Activated B cell treated with CpG ODN at 0.5 μM for 24 hours (primary cell): ENCODE results near the gene PMEPA1. TPM values are rescaled to one million over a fixed set of nuclear protein-coding genes. Genes with fewer than 3 reads are reported as not detected.

Experiments
- ATAC-seq: fragments of 200-7000 bp; cut with Tn5 transposase; one replicate; pipeline ENCODE4 v1.10.0; 2021; ENCODE audit warnings: low read depth, mild to moderate bottlenecking, moderate library complexity
- CTCF ChIA-PET: fragments of 350-600 bp; sonication (Branson Sonifier 250); formaldehyde crosslinking; loops from one replicate; lab custom pipeline; 2021; ENCODE audit warnings: antibody characterized with exemption; lab: Charles Lee
- POLR2A ChIA-PET: fragments of 350-600 bp; sonication (Branson Sonifier 250); formaldehyde crosslinking; loops from one replicate; lab custom pipeline; 2021; ENCODE audit warnings: antibody characterized with exemption; lab: Charles Lee
- DNase-seq: peaks from one replicate; pipeline ENCODE4 v3.0.0; 2022
- H3K27ac Mint-ChIP-seq: one replicate; pipeline ENCODE4 v1.8.0; 2020; ENCODE audit warnings: mixed read lengths
- H3K27me3 Mint-ChIP-seq: one replicate; pipeline ENCODE4 v1.8.0; 2021; ENCODE audit warnings: mixed read lengths
- H3K36me3 Mint-ChIP-seq: one replicate; pipeline ENCODE4 v1.8.0; 2021; ENCODE audit warnings: low read depth, mixed read lengths
- H3K4me1 Mint-ChIP-seq: one replicate; pipeline ENCODE4 v1.8.0; 2021; ENCODE audit warnings: mixed read lengths
- H3K4me3 Mint-ChIP-seq: one replicate; pipeline ENCODE4 v1.8.0; 2020; ENCODE audit warnings: mild to moderate bottlenecking, mixed read lengths
- H3K9me3 Mint-ChIP-seq: one replicate; pipeline ENCODE4 v1.8.0; 2020; ENCODE audit warnings: mixed read lengths
- CTCF ChIP-seq: fragments of 200-600 bp; IDR thresholded peaks from one replicate; pipeline ENCODE4 v1.8.0; 2022; ENCODE audit warnings: antibody characterized with exemption, mild to moderate bottlenecking
- intact Hi-C: fragments of 100-400 bp; cut with micrococcal nuclease; formaldehyde crosslinking; loops from one replicate; pipeline ENCODE4 v1.15.1; 2024
- total RNA-seq: library from RNA; stranded (reverse); gene quantifications from 2 replicates; pipeline ENCODE4 v1.2.3, GENCODE V29; 2022

Gene PMEPA1
- total RNA-seq, 1 donor from 2014 or later: 34.8 TPM

- ATAC-seq (no peak), DNase-seq (no peak)
- Mint-ChIP-seq H3K4me1 (peaks cover 18% of the 10 kb centered on the region), H3K27ac (no peak overlapping the region), H3K36me3 (peaks cover 69% of the 10 kb centered on the region), H3K9me3 (no peaks in the 10 kb centered on the region), H3K4me3 (no peak overlapping the region), H3K27me3 (no peaks in the 10 kb centered on the region)
- ChIA-PET POLR2A (no interaction called here), CTCF (no interaction called here)
- no peak for TF ChIP-seq CTCF
- intact Hi-C loops: no loop called here
Observed at GRCh38 chr20:57608516-57608915, 101.3 kb downstream of the PMEPA1 start.

- no peak for TF ChIP-seq CTCF
- H3K4me1 Mint-ChIP-seq: peaks cover 20% of the 10 kb centered on the region
- DNase-seq (no peak), ATAC-seq (no peak)
- peak overlapping the region; percentile 54 for H3K27ac Mint-ChIP-seq
- ChIA-PET CTCF (interaction anchor here (0.6 to 1.6 kb wide), 3 partner anchors 10 to 574 kb away, joined by 3 to 4 read pairs (median 3); no protein-coding TSS in a partner anchor), POLR2A (interaction anchor here (1.2 to 1.3 kb wide), 2 partner anchors 13 to 24 kb away, joined by 3 to 7 read pairs; no protein-coding TSS in a partner anchor)
- intact Hi-C loops: no loop called here
- H3K36me3 Mint-ChIP-seq: peaks cover 53% of the 10 kb centered on the region
- no peaks in the 10 kb centered on the region for H3K9me3 Mint-ChIP-seq
- H3K27me3 Mint-ChIP-seq: peaks cover 3% of the 10 kb centered on the region
- no peak overlapping the region for H3K4me3 Mint-ChIP-seq
Observed at GRCh38 chr20:57605878-57606277, 103.9 kb downstream of the PMEPA1 start.

GRCh38 chr20:57605045-57605444 is 104.8 kb downstream of the PMEPA1 start:
- TF ChIP-seq CTCF: no peak
- Mint-ChIP-seq H3K9me3 (no peaks in the 10 kb centered on the region), H3K4me1 (peaks cover 18% of the 10 kb centered on the region), H3K27me3 (peaks cover 9% of the 10 kb centered on the region), H3K36me3 (peaks cover 46% of the 10 kb centered on the region), H3K27ac (no peak overlapping the region), H3K4me3 (no peak overlapping the region)
- ATAC-seq (no peak), DNase-seq (no peak)
- ChIA-PET POLR2A (interaction anchor here (1.2 kb wide), 1 partner anchor 25 kb away, joined by 3 read pairs; no protein-coding TSS in a partner anchor), CTCF (no interaction called here)
- intact Hi-C loops: no loop called here

GRCh38 chr20:57603120-57603519 is 106.7 kb downstream of the PMEPA1 start:
- POLR2A ChIA-PET: no interaction called here
- peaks cover 8% of the 10 kb centered on the region for H3K4me1 Mint-ChIP-seq
- CTCF ChIA-PET: no interaction called here
- no peak for TF ChIP-seq CTCF
- no peaks in the 10 kb centered on the region for H3K9me3 Mint-ChIP-seq
- intact Hi-C loops: no loop called here
- no peak overlapping the region for H3K4me3 Mint-ChIP-seq
- peaks cover 14% of the 10 kb centered on the region for H3K27me3 Mint-ChIP-seq
- ATAC-seq: no peak
- peaks cover 29% of the 10 kb centered on the region for H3K36me3 Mint-ChIP-seq
- no peak overlapping the region for H3K27ac Mint-ChIP-seq
- no peak for DNase-seq

- no peak for DNase-seq
- no peak for ATAC-seq
- TF ChIP-seq CTCF: no peak
- peaks cover 15% of the 10 kb centered on the region for H3K4me1 Mint-ChIP-seq
- no peaks in the 10 kb centered on the region for H3K9me3 Mint-ChIP-seq
- POLR2A ChIA-PET: interaction anchor here (0.6 to 2.3 kb wide), 2 partner anchors 18 to 1380 kb away, joined by 4 to 8 read pairs; partner anchors contain the start of gene ZBP1
- peaks cover 16% of the 10 kb centered on the region for H3K36me3 Mint-ChIP-seq
- CTCF ChIA-PET: interaction anchor here (1.1 to 1.6 kb wide), 3 partner anchors 16 to 486 kb away, joined by 3 to 5 read pairs (median 4); partner anchors contain the start of gene ZBP1
- peaks cover 14% of the 10 kb centered on the region for H3K27me3 Mint-ChIP-seq
- no peak overlapping the region for H3K27ac Mint-ChIP-seq
- intact Hi-C loops: no loop called here
- no peak overlapping the region for H3K4me3 Mint-ChIP-seq
Observed at GRCh38 chr20:57601737-57602136, 108.1 kb downstream of the PMEPA1 start.
